ENCODE results near the gene USP36.
"Not testable (repeated sequence)": the region's sequence is repeated elsewhere in the genome, so short reads cannot be mapped to it uniquely, and the experiment has no call there.

Gene USP36

DNA sequence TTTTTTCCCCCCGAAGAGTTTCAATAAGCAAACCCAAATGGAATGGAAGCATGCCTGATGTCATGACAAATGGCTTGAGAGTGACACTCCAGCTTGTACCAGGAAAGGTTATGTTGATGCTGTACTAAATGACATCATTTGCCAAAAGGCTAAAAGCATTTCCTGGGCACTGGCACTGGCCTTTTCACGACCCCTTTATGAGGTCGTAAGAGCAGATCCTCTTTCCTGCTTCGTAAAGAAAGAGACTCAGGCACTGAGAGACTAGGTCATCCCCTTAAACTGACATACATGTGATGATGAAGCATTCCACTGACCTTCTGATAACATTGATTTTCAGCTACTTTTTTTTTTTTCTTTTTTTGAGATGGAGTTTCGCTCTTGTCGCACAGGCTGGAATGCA is 31.9 kb upstream of the USP36 start:
- CTCF ChIA-PET = interaction anchor here (2.2 kb wide), 1 partner anchor 99 kb away, joined by 8 read pairs; no protein-coding TSS in a partner anchor
- POLR2A ChIA-PET = no interaction called here
- DNase-seq (ENCODE audit: extremely low spot score) = no peak
- TF ChIP-seq, protein P1, sequence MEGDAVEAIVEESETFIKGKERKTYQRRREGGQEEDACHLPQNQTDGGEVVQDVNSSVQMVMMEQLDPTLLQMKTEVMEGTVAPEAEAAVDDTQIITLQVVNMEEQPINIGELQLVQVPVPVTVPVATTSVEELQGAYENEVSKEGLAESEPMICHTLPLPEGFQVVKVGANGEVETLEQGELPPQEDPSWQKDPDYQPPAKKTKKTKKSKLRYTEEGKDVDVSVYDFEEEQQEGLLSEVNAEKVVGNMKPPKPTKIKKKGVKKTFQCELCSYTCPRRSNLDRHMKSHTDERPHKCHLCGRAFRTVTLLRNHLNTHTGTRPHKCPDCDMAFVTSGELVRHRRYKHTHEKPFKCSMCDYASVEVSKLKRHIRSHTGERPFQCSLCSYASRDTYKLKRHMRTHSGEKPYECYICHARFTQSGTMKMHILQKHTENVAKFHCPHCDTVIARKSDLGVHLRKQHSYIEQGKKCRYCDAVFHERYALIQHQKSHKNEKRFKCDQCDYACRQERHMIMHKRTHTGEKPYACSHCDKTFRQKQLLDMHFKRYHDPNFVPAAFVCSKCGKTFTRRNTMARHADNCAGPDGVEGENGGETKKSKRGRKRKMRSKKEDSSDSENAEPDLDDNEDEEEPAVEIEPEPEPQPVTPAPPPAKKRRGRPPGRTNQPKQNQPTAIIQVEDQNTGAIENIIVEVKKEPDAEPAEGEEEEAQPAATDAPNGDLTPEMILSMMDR (IDR thresholded peaks at IDR 0.05; ENCODE audit: control extremely low read depth, extremely low read depth, low read depth, missing control alignments) = no peak

DNA sequence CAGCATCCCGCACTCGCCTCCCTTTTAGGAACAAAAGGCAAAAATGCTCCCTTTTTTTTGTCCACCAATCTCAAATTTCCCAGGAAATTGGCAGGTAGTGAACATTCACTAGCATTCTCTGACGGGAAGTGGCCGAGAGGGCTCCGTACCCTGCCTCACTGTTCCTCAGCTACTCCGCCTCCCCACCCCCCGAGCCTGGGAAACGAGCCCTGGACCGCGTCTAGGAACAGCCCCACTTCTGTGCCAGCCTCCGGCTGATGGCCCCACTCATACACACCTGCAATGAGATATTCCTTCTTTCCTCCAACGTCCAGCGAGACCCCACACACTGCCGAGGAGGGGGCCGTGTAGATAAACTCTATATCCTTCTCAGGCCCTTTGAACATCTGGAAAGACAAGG is 30.0 kb upstream of the USP36 start:
- CTCF ChIA-PET = no interaction called here
- DNase-seq (ENCODE audit: extremely low spot score) = no peak
- TF ChIP-seq, protein P1 (IDR thresholded peaks at IDR 0.05; ENCODE audit: control extremely low read depth, extremely low read depth, low read depth, missing control alignments) = no peak
- POLR2A ChIA-PET = no interaction called here

DNA sequence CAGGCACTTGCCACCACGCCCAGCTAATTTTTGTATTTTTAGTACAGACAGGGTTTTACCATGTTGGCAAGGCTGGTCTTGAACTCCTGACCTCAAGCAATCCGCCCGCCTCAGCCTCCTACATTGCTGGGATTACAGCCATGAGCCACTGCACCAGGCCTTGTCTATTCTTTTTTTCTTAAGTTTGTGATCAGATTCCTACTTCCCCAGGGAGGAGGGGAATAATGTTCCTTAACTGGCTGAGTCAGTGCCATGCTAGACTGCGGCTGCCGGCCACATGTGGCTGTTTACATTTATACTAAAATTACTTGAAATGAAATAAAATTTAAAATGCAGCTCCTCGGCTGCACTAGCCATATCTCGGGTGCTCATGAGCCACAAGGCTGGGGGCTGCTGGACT is 27.8 kb upstream of the USP36 start:
- no peak for DNase-seq (ENCODE audit: extremely low spot score)
- CTCF ChIA-PET = interaction anchor here (1.0 to 1.5 kb wide), 2 partner anchors 13 to 103 kb away, joined by 3 to 6 read pairs; no protein-coding TSS in a partner anchor
- POLR2A ChIA-PET = no interaction called here
- TF ChIP-seq, protein P1 (IDR thresholded peaks at IDR 0.05; ENCODE audit: control extremely low read depth, extremely low read depth, low read depth, missing control alignments) = no peak

DNA sequence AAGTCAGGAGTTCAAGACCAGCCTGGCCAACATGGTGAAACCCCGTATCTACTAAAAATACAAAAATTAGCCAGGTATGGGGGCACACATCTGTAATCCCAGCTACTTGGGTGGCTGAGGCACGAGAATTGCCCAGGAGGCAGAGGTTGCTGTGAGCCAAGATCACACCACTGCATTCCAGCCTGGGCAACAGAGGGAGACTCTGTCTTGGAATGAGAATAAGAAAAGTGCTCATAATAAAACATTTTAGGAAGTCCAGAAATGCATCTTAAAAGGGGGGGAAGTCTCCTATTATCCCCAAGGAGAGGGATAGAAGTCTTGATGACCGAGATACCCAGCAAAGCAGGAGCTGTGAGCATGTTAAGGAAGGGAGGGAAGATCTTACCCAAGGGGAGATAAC is 26.4 kb upstream of the USP36 start:
- POLR2A ChIA-PET; DNase-seq (ENCODE audit: extremely low spot score): not testable (repeated sequence)
- CTCF ChIA-PET = interaction anchor here (2.1 to 5.2 kb wide), 4 partner anchors 10 to 104 kb away, joined by 6 to 49 read pairs (median 22); no protein-coding TSS in a partner anchor

DNA sequence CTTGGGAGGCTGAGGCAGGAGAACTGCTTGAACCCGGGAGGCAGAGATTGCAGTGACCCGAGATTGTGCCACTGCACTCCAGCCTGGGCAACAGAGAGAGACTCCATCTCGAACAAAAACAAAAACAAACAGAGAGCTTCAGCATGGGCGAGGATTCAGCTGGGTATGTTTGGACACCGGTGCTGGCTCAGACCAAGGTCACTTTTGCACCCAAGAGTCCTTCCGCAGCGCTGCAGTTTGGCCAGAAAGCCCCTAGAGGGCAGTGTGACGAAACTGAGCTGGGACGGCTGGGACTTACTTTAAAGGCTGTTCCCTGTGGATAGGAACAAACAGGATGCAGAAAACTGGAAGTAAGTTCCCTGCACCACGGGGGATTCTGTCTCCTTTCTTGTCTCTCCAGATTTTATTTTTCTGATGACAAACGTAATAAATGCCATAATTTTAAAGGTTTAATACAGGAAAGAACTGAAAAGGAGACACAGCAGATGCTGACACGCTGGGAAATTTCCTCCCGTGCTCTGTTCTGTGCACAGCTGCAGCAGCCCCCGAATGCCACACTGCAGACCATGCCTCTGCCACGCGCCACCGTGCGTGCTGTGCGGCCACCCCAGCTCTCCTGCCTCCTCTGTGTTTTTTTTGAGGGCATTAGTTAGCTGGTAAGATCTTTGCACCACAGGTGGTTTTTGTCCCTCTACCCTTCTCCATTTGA is 25.2 kb upstream of the USP36 start:
- peak; percentile 79 for DNase-seq (ENCODE audit: extremely low spot score)
- ChIA-PET CTCF (interaction anchor here (0.5 to 5.2 kb wide), 20 partner anchors 10 to 372 kb away, joined by 3 to 49 read pairs (median 4); no protein-coding TSS in a partner anchor), POLR2A (interaction anchor here (0.6 kb wide), 2 partner anchors 98 to 971 kb away, joined by 3 to 4 read pairs; no protein-coding TSS in a partner anchor)
- TF ChIP-seq, protein P1 (IDR thresholded peaks at IDR 0.05; ENCODE audit: control extremely low read depth, extremely low read depth, low read depth, missing control alignments) = peak; percentile 95

DNA sequence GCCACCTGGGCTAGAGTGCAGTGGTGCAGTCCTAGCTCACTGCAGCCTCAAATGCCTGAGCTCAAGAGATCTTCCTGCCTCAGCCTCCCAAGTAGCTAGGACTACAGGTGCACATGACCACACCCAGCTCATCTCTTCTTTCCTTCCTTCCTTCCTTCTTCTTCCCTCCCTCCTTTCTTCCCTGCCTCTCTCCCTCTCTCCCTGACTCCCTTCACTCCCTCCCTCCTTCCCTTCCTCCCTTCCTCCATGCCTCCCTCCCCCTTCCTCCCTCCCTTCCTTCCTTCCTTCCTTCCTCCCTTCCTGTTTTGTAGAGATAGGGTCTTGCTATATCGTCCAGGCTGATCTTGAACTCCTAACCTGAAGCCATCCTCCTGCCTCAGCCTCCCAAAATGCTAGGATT is 23.5 kb upstream of the USP36 start:
- ChIA-PET CTCF (interaction anchor here (1.2 to 5.2 kb wide), 4 partner anchors 10 to 367 kb away, joined by 3 to 49 read pairs (median 7); no protein-coding TSS in a partner anchor), POLR2A (no interaction called here)
- TF ChIP-seq, protein P1 (IDR thresholded peaks at IDR 0.05; ENCODE audit: control extremely low read depth, extremely low read depth, low read depth, missing control alignments) = no peak
- DNase-seq (ENCODE audit: extremely low spot score) = no peak

Data from GM10248 (cell line).